ENCODE data around the gene EEF1A2.

- TF ChIP-seq POLR2A (IDR thresholded peaks at IDR 0.05; ENCODE audit: low read length) (no peak), GATA1 (IDR thresholded peaks at IDR 0.05; ENCODE audit: low read depth, low read length) (no peak)
Observed at GRCh38 chr20:63544241-63544957, 45.5 kb upstream of the EEF1A2 start.

Measured in erythroblast (primary cell).